ENCODE results near the gene SPATA12. TPM values are rescaled to one million over a fixed set of nuclear protein-coding genes. Genes with fewer than 3 reads are reported as not detected.

Gene SPATA12
- total and polyA plus RNA-seq, 2 of the 8 experiments (the other 6 are each of a cell fraction or from before 2014, with no cell fraction given), result 0.19 to 0.97 TPM

DNA sequence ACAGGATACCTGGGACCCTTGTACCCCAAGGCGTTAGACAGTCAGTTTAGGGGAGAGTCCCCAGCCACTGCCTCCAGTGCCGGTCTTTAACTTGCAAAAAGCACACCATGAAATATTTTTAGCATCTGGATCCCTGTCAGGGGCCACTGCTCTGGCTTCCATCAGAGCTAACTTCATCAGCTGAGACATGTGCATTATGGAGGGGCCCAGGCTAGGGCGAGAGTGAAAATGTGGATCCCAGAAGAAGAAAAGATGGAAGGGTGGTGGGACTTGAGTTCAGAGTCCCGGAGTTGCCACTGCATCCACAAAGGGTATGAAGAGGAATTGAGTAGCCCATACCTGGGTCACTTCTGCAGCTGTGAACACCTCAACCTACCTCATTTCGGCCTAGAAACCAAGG is 23.5 kb upstream of the SPATA12 start:
- Histone ChIP-seq H3K23me2 (ENCODE audit: low read depth, low read length) (no peaks in the 10 kb centered on the region), H3K36me3 (ENCODE audit: control insufficient read depth in 2 of 4, insufficient read depth in 4 of 4, low read length in 3 of 4) (no peaks in the 10 kb centered on the region; a peak in 1 of 8 replicates), H3K27me3 (replicated peaks in 1 of 4; ENCODE audit: control insufficient read depth in 3 of 4, extremely low read depth in 1 of 4, insufficient read depth in 3 of 4, low read length in 3 of 4) (no peaks in the 10 kb centered on the region), H3K79me1 (ENCODE audit: low read depth, low read length) (no peaks in the 10 kb centered on the region; the same call in 1 of the 2 replicates), H4K91ac (replicated peaks; ENCODE audit: insufficient read length, low read length) (no peak overlapping the region), H2AK5ac (ENCODE audit: low read depth, low read length) (no peak overlapping the region), H4K20me1 (replicated peaks in 1 of 2; ENCODE audit: control insufficient read depth in 1 of 2, insufficient read depth in 2 of 2, low read length in 2 of 2) (peaks cover 0 to 1% of the 10 kb centered on the region in 2 experiments), H3K4me1 (replicated peaks in 1 of 4; ENCODE audit: control insufficient read depth in 3 of 4, insufficient read depth in 4 of 4, low read length in 3 of 4) (no peaks in the 10 kb centered on the region), H4K5ac (ENCODE audit: insufficient read length, low read depth, low read length) (no peak overlapping the region), H2BK15ac (ENCODE audit: low read length) (no peak overlapping the region), H3K18ac (ENCODE audit: extremely low read depth, low read length) (no peak overlapping the region), H3K56ac (replicated peaks; ENCODE audit: insufficient read length, low read depth, low read length) (no peak overlapping the region), H2BK5ac (ENCODE audit: low read depth, low read length) (no peak overlapping the region), H2AFZ (ENCODE audit: low read length) (no peak overlapping the region), H3K79me2 (ENCODE audit: control insufficient read depth in 1 of 2, insufficient read depth in 2 of 2, low read length in 2 of 2) (no peaks in the 10 kb centered on the region), H3K9me3 (ENCODE audit: insufficient read depth in 2 of 2, low read depth in 1 of 2, low read length in 1 of 2) (no peaks in the 10 kb centered on the region), H3K4ac (replicated peaks; ENCODE audit: insufficient read length, low read depth, low read length) (no peak overlapping the region), H2BK12ac (ENCODE audit: low read depth, low read length) (no peak overlapping the region), H4K8ac (ENCODE audit: extremely low read depth, insufficient read depth, low read length) (no peak overlapping the region), H3K27ac (ENCODE audit: low read depth, low read length) (no peak overlapping the region), H3K4me2 (ENCODE audit: insufficient read depth in 1 of 2, low read depth in 2 of 2, low read length in 2 of 2) (no peak overlapping the region), H2BK120ac (replicated peaks; ENCODE audit: low read depth, low read length) (no peak overlapping the region), H3K14ac (ENCODE audit: insufficient read length) (no peak overlapping the region), H3K4me3 (ENCODE audit: extremely low read depth in 1 of 4, insufficient read depth in 2 of 4, low read depth in 3 of 4, low read length in 4 of 4) (no peak overlapping the region), H3K9ac (replicated peaks in 1 of 4; ENCODE audit: extremely low read depth in 1 of 4, low read depth in 3 of 4, low read length in 3 of 4) (no peak overlapping the region), H3K23ac (ENCODE audit: insufficient read length) (no peak overlapping the region), H2BK20ac (ENCODE audit: low read length) (no peak overlapping the region)
- DNase-seq (ENCODE audit: low read depth in 1 of 2, low spot score in 2 of 2) (no peak), FAIRE-seq (no peak)
- 76% methylated on average over 5 of the region's 5 CpGs; no CpG with 5 or more reads in 1 of the 2 experiments for WGBS, 2 experiments (ENCODE audit: extremely low coverage in 1 of 2, insufficient coverage in 1 of 2, insufficient read length in 1 of 2, insufficient replicate concordance in 2 of 2, low coverage in 1 of 2, low lambda C conversion rate in 2 of 2, missing lambda C conversion rate in 1 of 2)
- CTCF ChIA-PET (ENCODE audit: partially characterized antibody), result interaction anchor here (1.5 kb wide), 1 partner anchor 44 kb away, joined by 3 read pairs; no protein-coding TSS in a partner anchor
- POLR2A ChIA-PET (ENCODE audit: partially characterized antibody), result interaction anchor here (0.6 kb wide), 1 partner anchor 1185 kb away, joined by 3 read pairs; no protein-coding TSS in a partner anchor
- TF ChIP-seq RXRA (IDR thresholded peaks at IDR 0.05; ENCODE audit: insufficient read depth, low read depth, low read length) (no peak), CEBPB (IDR thresholded peaks at IDR 0.05; ENCODE audit: low read depth, low read length) (no peak), SP4 (IDR thresholded peaks at IDR 0.05; ENCODE audit: low read length) (no peak), HDAC6 (IDR thresholded peaks at IDR 0.05; ENCODE audit: low read depth, low read length) (no peak), TAF7 (optimal IDR thresholded peaks at IDR 0.05; ENCODE audit: borderline replicate concordance, low read depth, low read length) (no peak), RNF2 (IDR thresholded peaks at IDR 0.05; ENCODE audit: borderline replicate concordance, low read depth, low read length, missing control alignments, poor library complexity, severe bottlenecking) (no peak), GABPA (IDR thresholded peaks at IDR 0.05; ENCODE audit: borderline replicate concordance, insufficient read depth, low read length) (no peak), JUND (IDR thresholded peaks at IDR 0.05; ENCODE audit: low read length) (no peak), RBBP5 (IDR thresholded peaks at IDR 0.05; ENCODE audit: borderline replicate concordance, low read depth, low read length) (no peak), TEAD4 (IDR thresholded peaks at IDR 0.05; ENCODE audit: low read depth, low read length) (no peak), SP2 (IDR thresholded peaks at IDR 0.05; ENCODE audit: low read length) (no peak), TAF1 (IDR thresholded peaks at IDR 0.05; ENCODE audit: low read depth, low read length) (no peak)
- TF ChIP-seq, protein P1, sequence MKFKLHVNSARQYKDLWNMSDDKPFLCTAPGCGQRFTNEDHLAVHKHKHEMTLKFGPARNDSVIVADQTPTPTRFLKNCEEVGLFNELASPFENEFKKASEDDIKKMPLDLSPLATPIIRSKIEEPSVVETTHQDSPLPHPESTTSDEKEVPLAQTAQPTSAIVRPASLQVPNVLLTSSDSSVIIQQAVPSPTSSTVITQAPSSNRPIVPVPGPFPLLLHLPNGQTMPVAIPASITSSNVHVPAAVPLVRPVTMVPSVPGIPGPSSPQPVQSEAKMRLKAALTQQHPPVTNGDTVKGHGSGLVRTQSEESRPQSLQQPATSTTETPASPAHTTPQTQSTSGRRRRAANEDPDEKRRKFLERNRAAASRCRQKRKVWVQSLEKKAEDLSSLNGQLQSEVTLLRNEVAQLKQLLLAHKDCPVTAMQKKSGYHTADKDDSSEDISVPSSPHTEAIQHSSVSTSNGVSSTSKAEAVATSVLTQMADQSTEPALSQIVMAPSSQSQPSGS (IDR thresholded peaks at IDR 0.05; ENCODE audit: low read length), result no peak
